NB4 (cell line): ENCODE data around the gene PITRM1.

Source experiments
- DNase-seq: peaks from one replicate; pipeline ENCODE4 v3.0.0; 2010; ENCODE audit warnings: low read depth
- H3K4me3 ChIP-seq: one replicate; pipeline ENCODE4 v1.5.1; 2011; ENCODE audit warnings: mild to moderate bottlenecking, low read depth, low read length, moderate library complexity
- MYC ChIP-seq: IDR thresholded peaks from 2 replicates; pipeline ENCODE4 v1.6.1; 2011; ENCODE audit warnings: low read depth, low read length
- POLR2A ChIP-seq: IDR thresholded peaks from 2 replicates; pipeline ENCODE4 v1.6.1; 2011; ENCODE audit warnings: mild to moderate bottlenecking; ENCODE audit not compliant: insufficient read length; ENCODE audit errors: extremely low read depth
- TF ChIP-seq, protein P1 (sequence below): IDR thresholded peaks from 2 replicates; pipeline ENCODE4 v1.6.1; 2011; ENCODE audit warnings: low read depth, low read length
- TF ChIP-seq, protein P2 (sequence below): IDR thresholded peaks from one replicate; pipeline ENCODE4 v1.5.1; 2012; ENCODE audit warnings: low read depth, low read length

Gene PITRM1

DNA sequence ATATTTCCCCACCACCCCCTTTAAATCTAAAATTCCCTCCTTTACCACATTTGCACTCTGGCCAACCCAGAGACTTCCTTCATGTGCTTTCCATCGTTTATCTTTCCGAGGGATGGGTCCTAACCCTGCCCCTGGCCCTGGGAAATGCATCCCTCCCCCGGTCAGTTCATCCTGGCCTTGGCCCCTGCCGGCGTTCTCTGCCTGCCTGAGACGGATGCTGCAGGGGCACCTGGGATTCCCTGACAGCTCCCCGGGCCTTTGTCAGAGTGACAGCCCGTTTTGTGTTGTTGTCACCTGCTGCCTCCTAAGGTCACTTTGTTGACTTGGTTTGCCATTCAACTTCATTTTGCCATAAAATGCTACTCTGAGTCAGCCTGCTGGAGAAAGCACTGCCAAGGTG lies 34.8 kb upstream of the PITRM1 start:
- DNase-seq, result no peak
- no peak overlapping the region for H3K4me3 ChIP-seq
- TF ChIP-seq, protein P1, sequence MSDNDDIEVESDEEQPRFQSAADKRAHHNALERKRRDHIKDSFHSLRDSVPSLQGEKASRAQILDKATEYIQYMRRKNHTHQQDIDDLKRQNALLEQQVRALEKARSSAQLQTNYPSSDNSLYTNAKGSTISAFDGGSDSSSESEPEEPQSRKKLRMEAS, result no peak
- TF ChIP-seq, protein P2, sequence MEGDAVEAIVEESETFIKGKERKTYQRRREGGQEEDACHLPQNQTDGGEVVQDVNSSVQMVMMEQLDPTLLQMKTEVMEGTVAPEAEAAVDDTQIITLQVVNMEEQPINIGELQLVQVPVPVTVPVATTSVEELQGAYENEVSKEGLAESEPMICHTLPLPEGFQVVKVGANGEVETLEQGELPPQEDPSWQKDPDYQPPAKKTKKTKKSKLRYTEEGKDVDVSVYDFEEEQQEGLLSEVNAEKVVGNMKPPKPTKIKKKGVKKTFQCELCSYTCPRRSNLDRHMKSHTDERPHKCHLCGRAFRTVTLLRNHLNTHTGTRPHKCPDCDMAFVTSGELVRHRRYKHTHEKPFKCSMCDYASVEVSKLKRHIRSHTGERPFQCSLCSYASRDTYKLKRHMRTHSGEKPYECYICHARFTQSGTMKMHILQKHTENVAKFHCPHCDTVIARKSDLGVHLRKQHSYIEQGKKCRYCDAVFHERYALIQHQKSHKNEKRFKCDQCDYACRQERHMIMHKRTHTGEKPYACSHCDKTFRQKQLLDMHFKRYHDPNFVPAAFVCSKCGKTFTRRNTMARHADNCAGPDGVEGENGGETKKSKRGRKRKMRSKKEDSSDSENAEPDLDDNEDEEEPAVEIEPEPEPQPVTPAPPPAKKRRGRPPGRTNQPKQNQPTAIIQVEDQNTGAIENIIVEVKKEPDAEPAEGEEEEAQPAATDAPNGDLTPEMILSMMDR, result no peak
- TF ChIP-seq MYC (no peak), POLR2A (no peak)

DNA sequence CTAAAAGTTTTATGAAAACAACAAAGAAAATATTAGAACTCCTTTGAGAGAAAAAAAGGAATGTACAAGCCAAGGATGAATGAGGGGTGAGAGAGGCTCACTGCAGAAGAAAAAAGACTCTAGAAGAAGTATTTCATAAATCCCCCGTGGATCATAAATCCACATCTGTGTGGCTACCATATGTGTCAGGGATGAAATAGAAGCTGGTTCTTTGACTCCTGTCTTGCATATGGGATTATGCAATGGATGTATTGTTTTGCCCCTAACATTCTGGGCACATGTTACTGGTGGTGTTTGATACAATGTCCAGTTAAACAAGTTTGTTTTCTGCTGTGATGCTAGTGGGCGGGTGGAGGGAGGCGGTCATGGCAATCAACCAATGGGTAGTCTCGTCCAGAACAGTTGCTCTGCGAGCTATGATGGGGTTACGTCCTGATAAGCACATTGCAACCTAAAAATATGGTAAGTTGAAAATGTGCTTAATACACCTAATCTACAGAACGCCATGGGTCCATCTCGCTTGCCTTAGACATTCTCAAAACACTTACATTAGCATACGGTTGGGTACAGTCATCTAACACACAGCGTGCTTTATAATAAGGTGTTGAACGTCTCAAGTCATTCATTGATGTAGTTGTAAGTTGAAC lies 34.1 kb upstream of the PITRM1 start:
- no peak for DNase-seq
- TF ChIP-seq, protein P1, result no peak
- TF ChIP-seq MYC, result no peak
- TF ChIP-seq POLR2A, result no peak
- TF ChIP-seq, protein P2, result no peak
- no peak overlapping the region for H3K4me3 ChIP-seq

DNA sequence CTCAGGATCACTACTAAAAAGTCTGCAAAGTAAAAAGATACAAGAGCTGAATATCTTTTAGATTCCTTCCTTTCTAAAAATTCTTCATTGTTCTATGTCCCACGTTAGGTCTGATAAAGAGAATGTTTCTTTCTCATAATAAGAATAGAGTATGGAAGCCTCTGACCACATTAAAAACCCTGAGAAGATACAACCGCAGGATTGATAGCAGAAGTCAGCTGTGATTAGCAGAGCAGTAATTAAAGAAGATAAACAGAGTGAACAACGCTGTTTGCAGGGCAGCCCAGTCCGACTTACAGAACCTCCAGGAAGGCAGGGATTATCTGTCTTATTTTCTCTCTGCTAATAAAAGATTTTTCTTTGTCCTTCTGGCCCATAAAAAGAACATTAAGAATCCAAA lies 31.4 kb upstream of the PITRM1 start:
- DNase-seq, result no peak
- H3K4me3 ChIP-seq, result no peak overlapping the region
- TF ChIP-seq, protein P2, result no peak
- TF ChIP-seq, protein P1, result no peak
- TF ChIP-seq MYC, result no peak

DNA sequence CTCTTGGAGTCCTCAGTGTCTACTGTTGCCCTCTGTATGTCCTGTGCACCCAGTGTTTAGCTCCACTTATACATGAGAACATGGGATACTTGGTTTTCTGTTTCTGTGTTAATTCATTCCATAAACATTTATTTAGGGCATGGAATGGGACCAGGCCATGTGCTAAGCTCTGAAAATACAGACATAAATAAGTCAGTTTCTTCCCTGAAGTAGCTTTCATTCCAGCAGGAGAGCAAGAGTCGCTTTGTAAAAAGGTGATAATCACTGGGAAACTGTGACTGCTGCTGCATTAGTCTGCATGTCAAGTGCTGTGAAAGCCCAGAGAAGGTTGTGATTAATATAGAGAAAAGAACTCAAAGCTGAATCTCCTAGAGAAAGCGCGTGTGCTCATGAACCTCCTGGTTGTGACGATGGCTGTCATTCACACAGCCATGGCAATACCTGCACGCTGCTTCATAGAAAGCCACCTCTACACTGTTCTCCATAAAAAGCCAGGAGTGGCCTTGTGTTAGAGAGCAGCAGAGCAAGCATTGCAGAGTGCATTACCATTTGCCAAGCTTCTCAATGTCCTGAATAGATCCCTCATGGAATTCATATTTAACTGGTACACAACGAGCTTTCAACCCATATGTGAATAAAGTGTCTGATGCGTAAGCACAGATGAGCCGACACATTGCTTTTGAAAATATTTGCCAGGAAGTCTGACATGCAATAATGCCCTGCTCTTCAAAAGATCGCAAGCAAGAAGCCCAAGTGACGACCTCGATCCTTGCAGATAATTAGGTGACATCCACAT lies 30.6 kb upstream of the PITRM1 start:
- TF ChIP-seq, protein P2, result no peak
- TF ChIP-seq, protein P1, result no peak
- no peak for TF ChIP-seq POLR2A
- no peak for TF ChIP-seq MYC
- DNase-seq, result no peak
- H3K4me3 ChIP-seq, result no peak overlapping the region

DNA sequence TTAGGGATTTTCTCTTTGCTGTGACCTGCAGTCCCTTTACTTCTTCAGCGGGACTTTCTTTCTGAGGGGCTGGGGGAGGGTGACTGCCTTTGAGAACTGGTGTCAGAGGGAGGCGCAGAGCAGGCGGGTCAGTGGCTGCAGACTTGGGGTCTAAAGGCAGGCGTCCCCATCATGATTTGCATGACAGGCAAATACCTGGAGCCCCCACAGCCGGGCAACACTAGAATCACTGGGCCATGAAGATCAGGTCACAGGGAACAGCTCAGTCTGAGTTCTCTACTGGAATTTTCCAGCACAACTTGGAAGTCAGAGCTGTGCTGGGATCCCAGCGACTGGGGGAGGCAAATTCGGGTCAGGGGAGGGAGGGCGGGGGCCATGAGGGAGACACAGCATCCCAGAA lies 29.2 kb upstream of the PITRM1 start:
- no peak for TF ChIP-seq MYC
- TF ChIP-seq, protein P2, result no peak
- no peak for TF ChIP-seq POLR2A
- TF ChIP-seq, protein P1, result no peak
- H3K4me3 ChIP-seq, result no peak overlapping the region
- DNase-seq, result no peak
